Stomach (tissue), 9 donors: ENCODE measurements around the gene TTC32. TPM values are rescaled to one million over a fixed set of nuclear protein-coding genes. Genes with fewer than 3 reads are reported as not detected.

Experiments
- DNase-seq, 2 donors: peaks; one replicate each; pipeline versions ENCODE4 v3.0.0 to v3.0.0-alpha.2; 2013 to 2019
- H3K27ac ChIP-seq, 5 donors: fragments of 200-600 bp in 4 of 5; sonication (generic) in 4 of 5; one replicate each; pipeline ENCODE4 v1.5.1; 2013 to 2019; ENCODE audit warnings: mild to moderate bottlenecking in 1 of 5, moderate library complexity in 1 of 5
- H3K27me3 ChIP-seq, 3 donors: fragments of 200-600 bp; sonication (generic); one replicate each; pipeline ENCODE4 v1.5.1; 2017 to 2019; ENCODE audit warnings: mixed run types in 1 of 3
- H3K36me3 ChIP-seq, 4 donors: fragments of 200-600 bp; sonication (generic); 1 replicate in 3 of 4; 2 replicates in 1 of 4; pipeline ENCODE4 v1.5.1; 2016 to 2019
- H3K4me1 ChIP-seq, 4 donors: fragments of 200-600 bp; sonication (generic); one replicate each; pipeline ENCODE4 v1.5.1; 2016 to 2019
- H3K4me3 ChIP-seq, 4 donors: fragments of 200-600 bp; sonication (generic) in 3 of 4; one replicate each; pipeline ENCODE4 v1.5.1; 2016 to 2019; ENCODE audit warnings: mild to moderate bottlenecking in 1 of 4
- H3K9me3 ChIP-seq, 4 donors: fragments of 200-600 bp; sonication (generic); one replicate each; pipeline ENCODE4 v1.5.1; 2016 to 2019
- EP300 ChIP-seq: sonication (generic); formaldehyde crosslinking; IDR thresholded peaks from one replicate; pipeline ENCODE4 v1.6.1; 2017; ENCODE audit warnings: antibody characterized with exemption
- POLR2A ChIP-seq, 4 donors: fragments of 450-650 bp; IDR thresholded peaks; one replicate each; pipeline ENCODE4 v1.6.1; 2016; ENCODE audit warnings: antibody characterized with exemption in 4 of 4, control low read depth in 2 of 4, mild to moderate bottlenecking in 1 of 4, moderate library complexity in 1 of 4
- POLR2AphosphoS5 ChIP-seq, 3 donors: sonication (generic); formaldehyde crosslinking; IDR thresholded peaks; one replicate each; pipeline ENCODE4 v1.6.1; 2016; ENCODE audit warnings: antibody characterized with exemption in 3 of 3
- WGBS, 5 donors: extraction: QIAGEN DNeasy Blood & Tissue Kit in 3 of 5; methylation state at CpG; one replicate each; pipeline versions ENCODE4 v1.1.5 to v1.1.7; 2013 to 2018; 5-methylcytosine and 5-hydroxymethylcytosine counted together
- intact Hi-C: fragments of 100-400 bp; cut with DNase I; formaldehyde crosslinking; loops from one replicate; pipeline ENCODE4 v1.15.1; 2023; ENCODE audit warnings: low total_unique reads
- polyA plus RNA-seq, 3 donors: library from polyadenylated mRNA; stranded (reverse); fragments of 200-250 nt; gene quantifications; one replicate each; pipeline ENCODE4 v1.2.3, GENCODE V29; 2013
- total RNA-seq, 5 donors: library from RNA; depleted of rRNA; stranded (reverse); fragments of >200 nt; gene quantifications; one replicate each; pipeline versions ENCODE4 v1.1.0 to v1.2.3, GENCODE V29; 2014 to 2016
- TF ChIP-seq, protein P1 (sequence below), 7 experiments: fragments of 450-650 bp in 4 of 7; fragments of 200-600 bp in 3 of 7; sonication (generic) in 3 of 7; IDR thresholded peaks; one replicate each; pipeline ENCODE4 v1.5.1; 2016 to 2019; ENCODE audit warnings: antibody characterized with exemption in 7 of 7, control low read depth in 2 of 7, mild to moderate bottlenecking in 1 of 7
- donor health status: healthy with polysubstance abuse.
- donor health status: Bipolar disorder and iron deficiency.
- donor health status: healthy.

The TTC32 gene
- total and polyA plus RNA-seq, 8 donors = 4.1 to 35.4 (median 19.1) TPM; not detected in 1

DNA sequence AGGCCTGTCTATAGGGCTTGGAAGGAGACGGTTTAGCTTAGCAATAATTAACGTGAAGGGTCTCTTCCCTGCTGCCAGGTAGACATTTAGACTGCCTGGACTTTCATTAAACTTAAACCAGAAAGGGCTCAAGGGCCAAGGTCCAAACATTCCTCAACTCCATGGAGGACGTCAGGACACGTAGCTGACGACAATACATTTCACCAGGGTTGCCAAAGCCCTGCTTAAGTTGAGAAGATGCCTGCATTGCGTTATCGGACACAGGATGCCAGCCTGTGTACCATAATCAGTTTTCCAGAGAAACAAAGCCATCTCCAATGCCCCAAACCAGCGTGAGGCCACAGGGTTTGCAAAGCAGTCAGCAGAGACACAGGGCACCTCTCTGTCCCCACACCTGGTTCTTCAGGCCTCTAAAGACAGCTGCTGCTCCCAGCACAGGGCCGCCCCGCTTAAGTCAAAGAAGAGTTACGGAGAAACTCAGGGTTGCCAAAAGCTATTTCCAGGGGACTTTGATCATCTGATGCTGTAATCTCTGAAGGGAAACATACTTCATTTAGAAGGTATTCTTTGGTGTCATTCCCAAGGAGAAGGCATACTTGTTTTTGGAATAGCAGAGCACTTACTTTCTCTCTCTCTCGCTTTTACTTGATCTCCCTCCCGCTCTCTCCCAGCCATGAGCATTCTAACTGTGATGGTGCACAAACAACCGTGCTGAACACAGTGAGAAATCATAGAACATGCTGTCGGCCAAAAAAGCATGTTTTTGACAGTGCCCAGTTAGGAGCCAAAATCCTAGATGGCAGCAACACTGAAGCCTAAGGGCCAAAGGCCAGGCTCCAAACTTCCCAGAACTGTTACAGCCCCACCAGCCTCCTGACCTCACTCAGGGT is 46.0 kb downstream of the TTC32 start:
- no peaks in the 10 kb centered on the region for H3K36me3 ChIP-seq
- peaks cover 0 to 22% (median 0%) of the 10 kb centered on the region in 4 donors for H3K4me1 ChIP-seq
- WGBS, 5 donors = 78 to 90% (median 81%) methylated on average over 13 to 15 of the region's 15 CpGs
- H3K9me3 ChIP-seq = no peaks in the 10 kb centered on the region
- DNase-seq = peak in 1 of 2 donors; percentile 27
- H3K4me3 ChIP-seq = no peak overlapping the region
- TF ChIP-seq EP300 = no peak
- TF ChIP-seq, protein P1, sequence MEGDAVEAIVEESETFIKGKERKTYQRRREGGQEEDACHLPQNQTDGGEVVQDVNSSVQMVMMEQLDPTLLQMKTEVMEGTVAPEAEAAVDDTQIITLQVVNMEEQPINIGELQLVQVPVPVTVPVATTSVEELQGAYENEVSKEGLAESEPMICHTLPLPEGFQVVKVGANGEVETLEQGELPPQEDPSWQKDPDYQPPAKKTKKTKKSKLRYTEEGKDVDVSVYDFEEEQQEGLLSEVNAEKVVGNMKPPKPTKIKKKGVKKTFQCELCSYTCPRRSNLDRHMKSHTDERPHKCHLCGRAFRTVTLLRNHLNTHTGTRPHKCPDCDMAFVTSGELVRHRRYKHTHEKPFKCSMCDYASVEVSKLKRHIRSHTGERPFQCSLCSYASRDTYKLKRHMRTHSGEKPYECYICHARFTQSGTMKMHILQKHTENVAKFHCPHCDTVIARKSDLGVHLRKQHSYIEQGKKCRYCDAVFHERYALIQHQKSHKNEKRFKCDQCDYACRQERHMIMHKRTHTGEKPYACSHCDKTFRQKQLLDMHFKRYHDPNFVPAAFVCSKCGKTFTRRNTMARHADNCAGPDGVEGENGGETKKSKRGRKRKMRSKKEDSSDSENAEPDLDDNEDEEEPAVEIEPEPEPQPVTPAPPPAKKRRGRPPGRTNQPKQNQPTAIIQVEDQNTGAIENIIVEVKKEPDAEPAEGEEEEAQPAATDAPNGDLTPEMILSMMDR (IDR thresholded peaks at IDR 0.05) = no peak
- no peak for TF ChIP-seq POLR2A (IDR thresholded peaks at IDR 0.05)
- TF ChIP-seq POLR2AphosphoS5 (IDR thresholded peaks at IDR 0.05) = peak in 1 of 3 donors; percentile 59
- intact Hi-C loops = no loop called here
- peak overlapping the region in 2 of 5 donors; percentile 69 to 70 for H3K27ac ChIP-seq
- H3K27me3 ChIP-seq = no peaks in the 10 kb centered on the region

DNA sequence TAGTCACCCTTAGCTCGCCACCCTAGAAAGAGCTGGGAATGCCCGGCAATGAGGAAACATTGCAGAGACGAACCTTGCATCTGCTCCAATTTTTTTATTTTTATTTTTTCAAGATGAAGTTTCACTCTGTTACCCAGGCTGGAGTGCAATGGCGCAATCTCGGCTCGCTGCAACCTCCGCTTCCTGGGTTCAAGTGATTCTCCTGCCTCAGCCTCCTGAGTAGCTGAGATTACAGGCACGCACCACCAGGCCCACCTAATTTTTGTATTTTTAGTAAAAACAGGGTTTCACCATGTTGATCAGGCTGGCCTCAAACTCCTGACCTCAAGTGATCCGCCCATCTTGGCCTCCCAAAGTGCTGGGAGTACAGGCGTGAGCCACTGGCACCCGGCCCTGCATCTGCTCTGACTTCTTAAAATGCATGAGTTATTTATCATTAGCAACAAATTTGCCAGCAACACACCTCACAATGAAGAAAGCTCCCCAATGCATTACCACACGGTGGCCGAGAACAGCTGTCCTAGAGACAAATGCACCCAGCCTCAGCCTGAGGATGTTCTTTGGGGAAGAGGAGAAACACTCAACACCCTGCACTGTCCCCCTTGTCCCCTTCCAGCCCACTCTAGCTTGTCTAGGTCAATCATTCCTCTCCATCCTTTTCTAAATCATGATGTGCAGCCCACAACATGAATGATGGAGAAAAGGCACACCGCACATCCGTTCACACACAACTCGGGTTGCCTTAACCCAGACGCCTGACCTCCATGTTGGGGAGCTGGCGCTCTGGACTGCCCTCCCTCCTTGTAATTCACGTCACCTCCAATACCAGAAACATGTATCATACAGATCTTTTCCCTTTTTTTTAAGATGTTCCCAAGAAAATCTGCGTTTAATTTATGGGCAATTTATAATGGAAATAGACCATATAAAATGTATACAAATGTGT is 46.9 kb downstream of the TTC32 start:
- intact Hi-C loops = no loop called here
- no peak for DNase-seq
- WGBS, 5 donors = 90 to 95% (median 94%) methylated on average over 20 of the region's 20 CpGs
- Histone ChIP-seq H3K27me3 (no peaks in the 10 kb centered on the region), H3K9me3 (no peaks in the 10 kb centered on the region), H3K27ac (peak overlapping the region in 2 of 5 donors; percentile 69 to 70), H3K36me3 (no peaks in the 10 kb centered on the region), H3K4me3 (no peak overlapping the region), H3K4me1 (peaks cover 0 to 22% (median 0%) of the 10 kb centered on the region in 4 donors)
- no peak for TF ChIP-seq EP300
- TF ChIP-seq, protein P1 (IDR thresholded peaks at IDR 0.05) = no peak
- TF ChIP-seq POLR2A (IDR thresholded peaks at IDR 0.05) = no peak
- no peak for TF ChIP-seq POLR2AphosphoS5 (IDR thresholded peaks at IDR 0.05)

DNA sequence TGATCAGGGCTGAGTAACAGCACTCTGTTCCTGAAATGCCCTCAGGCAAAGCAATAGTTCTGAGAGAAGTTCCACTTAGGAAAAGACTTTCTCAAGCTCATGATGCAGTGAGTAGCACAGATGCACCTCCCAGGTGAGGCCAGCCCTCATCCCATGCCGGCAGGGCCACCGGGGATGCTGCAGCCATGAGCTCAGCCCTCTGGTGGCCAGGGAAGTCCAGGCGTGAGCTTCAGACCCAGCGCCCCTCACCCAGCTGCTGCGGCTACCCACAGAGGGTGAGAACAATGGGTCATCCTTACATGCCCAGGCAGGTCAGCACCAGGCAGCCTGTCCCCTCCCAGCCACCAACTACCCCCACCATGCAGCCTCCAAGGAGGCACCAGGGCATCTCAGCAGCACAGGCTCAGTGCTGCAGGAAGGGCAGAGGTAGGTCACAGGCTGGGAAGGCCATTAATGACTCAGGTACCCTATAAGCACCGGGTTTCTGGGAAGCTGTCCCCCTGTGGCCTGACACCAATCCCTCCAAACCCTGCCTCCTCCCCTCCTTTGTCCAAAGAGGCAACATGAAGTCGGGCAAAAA is 50.6 kb downstream of the TTC32 start:
- no peak overlapping the region for H3K4me3 ChIP-seq
- no peak for DNase-seq
- H3K27me3 ChIP-seq = no peaks in the 10 kb centered on the region
- TF ChIP-seq, protein P1 (IDR thresholded peaks at IDR 0.05) = no peak
- TF ChIP-seq POLR2A (IDR thresholded peaks at IDR 0.05) (no peak), POLR2AphosphoS5 (IDR thresholded peaks at IDR 0.05) (no peak), EP300 (no peak)
- no peak overlapping the region for H3K27ac ChIP-seq
- no peaks in the 10 kb centered on the region for H3K36me3 ChIP-seq
- intact Hi-C loops = no loop called here
- WGBS, 5 donors = 60 to 68% (median 65%) methylated on average over 7 of the region's 7 CpGs
- H3K4me1 ChIP-seq = peaks cover 0 to 16% (median 0%) of the 10 kb centered on the region in 4 donors
- no peaks in the 10 kb centered on the region for H3K9me3 ChIP-seq
